ENCODE results near the gene ANXA1.

- TF ChIP-seq CTCF (IDR thresholded peaks at IDR 0.05): no peak
- TF ChIP-seq ZNF396 (CRISPR knock-in tag; IDR thresholded peaks at IDR 0.05; ENCODE audit: borderline replicate concordance): no peak
Observed at GRCh38 chr9:73152543-73152844, 829 bp downstream of the ANXA1 start.
